OCI-LY1 (cell line): ENCODE measurements around the gene MAGI1.

ENCODE experiments used
- H2AFZ ChIP-seq: fragments of 200-600 bp; sonication (generic), shearing (Covaris generic); 2 replicates; pipeline ENCODE4 v1.6.0; 2014; ENCODE audit warnings: antibody characterized with exemption, mild to moderate bottlenecking, low read length
- H3F3A ChIP-seq: fragments of 200-600 bp; sonication (generic), shearing (Covaris generic); 2 replicates; pipeline ENCODE4 v1.6.0; 2014; ENCODE audit warnings: mild to moderate bottlenecking, antibody characterized with exemption, low read length, moderate library complexity; ENCODE audit not compliant: insufficient read depth
- H3K27ac ChIP-seq: fragments of 200-600 bp; sonication (generic); 2 replicates; pipeline ENCODE4 v1.5.1; 2014; ENCODE audit warnings: low read length, mixed run types, mild to moderate bottlenecking, low read depth; ENCODE audit not compliant: poor library complexity, severe bottlenecking
- H3K27me3 ChIP-seq: fragments of 200-600 bp; sonication (generic); 2 replicates; pipeline ENCODE4 v1.6.0; 2014; ENCODE audit warnings: antibody characterized with exemption, mild to moderate bottlenecking, low read length, moderate library complexity; ENCODE audit not compliant: insufficient read depth
- H3K36me3 ChIP-seq: fragments of 200-600 bp; sonication (generic); 2 replicates; pipeline ENCODE4 v1.6.1; 2014; ENCODE audit warnings: mild to moderate bottlenecking, antibody characterized with exemption, low read length, moderate library complexity, mixed read lengths; ENCODE audit not compliant: insufficient read depth
- H3K4me1 ChIP-seq: fragments of 200-600 bp; sonication (generic); 2 replicates; pipeline ENCODE4 v1.5.1; 2014; ENCODE audit warnings: mild to moderate bottlenecking, low read length, moderate library complexity; ENCODE audit not compliant: insufficient read depth, severe bottlenecking
- H3K4me2 ChIP-seq: fragments of 200-600 bp; sonication (generic), shearing (Covaris generic); 2 replicates; pipeline ENCODE4 v1.6.1; 2014; ENCODE audit warnings: low read length
- H3K4me3 ChIP-seq: fragments of 200-600 bp; sonication (generic); 2 replicates; pipeline ENCODE4 v1.5.1; 2014; ENCODE audit warnings: low read length, low read depth, mild to moderate bottlenecking, mixed read lengths; ENCODE audit not compliant: poor library complexity, severe bottlenecking
- H3K79me2 ChIP-seq: fragments of 200-600 bp; shearing (Covaris generic); 2 replicates; pipeline ENCODE4 v1.6.1; 2016; ENCODE audit warnings: mixed run types, low read length, mixed read lengths; ENCODE audit not compliant: insufficient read depth
- H3K9ac ChIP-seq: fragments of 200-600 bp; sonication (generic), shearing (Covaris generic); 2 replicates; pipeline ENCODE4 v1.6.1; 2014; ENCODE audit warnings: mild to moderate bottlenecking, low read length, mixed read lengths
- H3K9me2 ChIP-seq: fragments of 200-600 bp; sonication (generic), shearing (Covaris generic); 2 replicates; pipeline ENCODE4 v1.6.1; 2014; ENCODE audit warnings: low read depth, mild to moderate bottlenecking, low read length, mixed read lengths
- H3K9me3 ChIP-seq: fragments of 200-600 bp; shearing (Covaris generic); 2 replicates; pipeline ENCODE4 v1.6.1; 2014; ENCODE audit warnings: low read length, mixed read lengths
- H4K20me1 ChIP-seq: fragments of 200-600 bp; sonication (generic), shearing (Covaris generic); 2 replicates; pipeline ENCODE4 v1.6.0; 2016; ENCODE audit warnings: mild to moderate bottlenecking, low read length; ENCODE audit not compliant: insufficient read depth
- EZH2 ChIP-seq: fragments of 200-600 bp; sonication (generic), shearing (Covaris generic); IDR thresholded peaks from 2 replicates; pipeline ENCODE4 v1.8.0; 2017; ENCODE audit warnings: borderline replicate concordance, mixed run types, mild to moderate bottlenecking, antibody characterized with exemption, low read length, moderate library complexity, mixed read lengths
- TF ChIP-seq, protein P1 (sequence below): fragments of 200-600 bp; sonication (generic), shearing (Covaris generic); IDR thresholded peaks from 2 replicates; pipeline ENCODE4 v1.5.1; 2017; ENCODE audit warnings: mild to moderate bottlenecking, antibody characterized with exemption, low read length, moderate library complexity, mixed read lengths

Gene MAGI1

GRCh38 chr3:65561617-65562016 is 477.1 kb downstream of the MAGI1 start:
- Histone ChIP-seq H3K79me2 (no peaks in the 10 kb centered on the region), H3K9ac (no peak overlapping the region), H2AFZ (no peak overlapping the region), H3K4me3 (no peak overlapping the region), H3K9me2 (no peaks in the 10 kb centered on the region), H3F3A (no peaks in the 10 kb centered on the region), H3K27me3 (no peaks in the 10 kb centered on the region), H3K36me3 (no peaks in the 10 kb centered on the region), H3K27ac (no peak overlapping the region), H3K4me2 (no peak overlapping the region), H3K9me3 (no peaks in the 10 kb centered on the region), H4K20me1 (no peaks in the 10 kb centered on the region), H3K4me1 (no peaks in the 10 kb centered on the region)
- no peak for TF ChIP-seq EZH2
- TF ChIP-seq, protein P1, sequence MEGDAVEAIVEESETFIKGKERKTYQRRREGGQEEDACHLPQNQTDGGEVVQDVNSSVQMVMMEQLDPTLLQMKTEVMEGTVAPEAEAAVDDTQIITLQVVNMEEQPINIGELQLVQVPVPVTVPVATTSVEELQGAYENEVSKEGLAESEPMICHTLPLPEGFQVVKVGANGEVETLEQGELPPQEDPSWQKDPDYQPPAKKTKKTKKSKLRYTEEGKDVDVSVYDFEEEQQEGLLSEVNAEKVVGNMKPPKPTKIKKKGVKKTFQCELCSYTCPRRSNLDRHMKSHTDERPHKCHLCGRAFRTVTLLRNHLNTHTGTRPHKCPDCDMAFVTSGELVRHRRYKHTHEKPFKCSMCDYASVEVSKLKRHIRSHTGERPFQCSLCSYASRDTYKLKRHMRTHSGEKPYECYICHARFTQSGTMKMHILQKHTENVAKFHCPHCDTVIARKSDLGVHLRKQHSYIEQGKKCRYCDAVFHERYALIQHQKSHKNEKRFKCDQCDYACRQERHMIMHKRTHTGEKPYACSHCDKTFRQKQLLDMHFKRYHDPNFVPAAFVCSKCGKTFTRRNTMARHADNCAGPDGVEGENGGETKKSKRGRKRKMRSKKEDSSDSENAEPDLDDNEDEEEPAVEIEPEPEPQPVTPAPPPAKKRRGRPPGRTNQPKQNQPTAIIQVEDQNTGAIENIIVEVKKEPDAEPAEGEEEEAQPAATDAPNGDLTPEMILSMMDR: no peak

GRCh38 chr3:65560901-65561300 is 477.8 kb downstream of the MAGI1 start:
- Histone ChIP-seq H3K27me3 (no peaks in the 10 kb centered on the region), H3K4me1 (no peaks in the 10 kb centered on the region), H4K20me1 (no peaks in the 10 kb centered on the region), H3K27ac (no peak overlapping the region), H3K9me2 (no peaks in the 10 kb centered on the region), H3K9ac (no peak overlapping the region), H2AFZ (no peak overlapping the region), H3K36me3 (no peaks in the 10 kb centered on the region), H3K4me2 (no peak overlapping the region), H3F3A (no peaks in the 10 kb centered on the region), H3K4me3 (no peak overlapping the region), H3K79me2 (no peaks in the 10 kb centered on the region), H3K9me3 (no peaks in the 10 kb centered on the region)
- TF ChIP-seq, protein P1: no peak
- TF ChIP-seq EZH2: no peak

GRCh38 chr3:65560133-65560532 is 478.6 kb downstream of the MAGI1 start:
- Histone ChIP-seq H2AFZ (no peak overlapping the region), H4K20me1 (no peaks in the 10 kb centered on the region), H3K4me1 (no peaks in the 10 kb centered on the region), H3K9ac (no peak overlapping the region), H3K36me3 (no peaks in the 10 kb centered on the region), H3K79me2 (no peaks in the 10 kb centered on the region), H3K4me2 (no peak overlapping the region), H3F3A (no peaks in the 10 kb centered on the region), H3K27me3 (no peaks in the 10 kb centered on the region), H3K4me3 (no peak overlapping the region), H3K9me2 (no peaks in the 10 kb centered on the region), H3K9me3 (no peaks in the 10 kb centered on the region), H3K27ac (no peak overlapping the region)
- no peak for TF ChIP-seq EZH2
- TF ChIP-seq, protein P1: no peak
